ENCODE data around the gene EFTUD2.
A peak's percentile ranks its signal among the peaks of the same experiment; 100 is the strongest.
"Not testable (repeated sequence)": the region's sequence is repeated elsewhere in the genome, so short reads cannot be mapped to it uniquely, and the experiment has no call there.

EFTUD2 gene

GRCh38 chr17:44899074-44899782 lies at the start of gene EFTUD2:
Gene EFTUD2 (minus strand): TSS chr17:44899445. CDS start chr17:44894521, 4,924 bp downstream.
- peak; percentile 64 for DNase-seq (ENCODE audit: extremely low read depth, low read depth)
- no peak for TF ChIP-seq CTCF (IDR thresholded peaks at IDR 0.05; ENCODE audit: low read depth, low read length)

GRCh38 chr17:44948315-44948795 lies 49.1 kb upstream of the EFTUD2 start:
- no peak for DNase-seq (ENCODE audit: extremely low read depth, low read depth)
- TF ChIP-seq CTCF (IDR thresholded peaks at IDR 0.05; ENCODE audit: low read depth, low read length): no peak

GRCh38 chr17:44947461-44948314 lies 48.4 kb upstream of the EFTUD2 start, which contains the start of gene KIF18B:
Gene KIF18B (minus strand): TSS chr17:44947773. CDS start chr17:44936344, 11,429 bp downstream.
- DNase-seq (ENCODE audit: extremely low read depth, low read depth): peak; percentile 85
- TF ChIP-seq CTCF (IDR thresholded peaks at IDR 0.05; ENCODE audit: low read depth, low read length): no peak

GRCh38 chr17:44945652-44946051 lies 46.4 kb upstream of the EFTUD2 start:
- DNase-seq (ENCODE audit: extremely low read depth, low read depth): not testable (repeated sequence)

GRCh38 chr17:44942456-44942855 lies 43.2 kb upstream of the EFTUD2 start:
- DNase-seq (ENCODE audit: extremely low read depth, low read depth): no peak
- TF ChIP-seq CTCF (IDR thresholded peaks at IDR 0.05; ENCODE audit: low read depth, low read length): no peak

- no peak for TF ChIP-seq CTCF (IDR thresholded peaks at IDR 0.05; ENCODE audit: low read depth, low read length)
- DNase-seq (ENCODE audit: extremely low read depth, low read depth): no peak
Observed at GRCh38 chr17:44941712-44942331, 42.6 kb upstream of the EFTUD2 start.

GRCh38 chr17:44940768-44941167 lies 41.5 kb upstream of the EFTUD2 start:
- no peak for TF ChIP-seq CTCF (IDR thresholded peaks at IDR 0.05; ENCODE audit: low read depth, low read length)
- DNase-seq (ENCODE audit: extremely low read depth, low read depth): no peak
